ENCODE data around the gene OPN1MW3.
"Not testable (repeated sequence)": the region's sequence is repeated elsewhere in the genome, so short reads cannot be mapped to it uniquely, and the experiment has no call there.

Gene OPN1MW3

GRCh38 chrX:154257282-154257681 is at the start of gene OPN1MW3:
Gene OPN1MW3, plus strand, starts transcription at chrX:154257582. Its CDS starts 38 bp downstream, at chrX:154257620.
- not testable (repeated sequence) for DNase-seq (ENCODE audit: low read depth, low spot score)

GRCh38 chrX:154209670-154210418 is 47.5 kb upstream of the OPN1MW3 start:
- not testable (repeated sequence) for DNase-seq (ENCODE audit: low read depth, low spot score)

GRCh38 chrX:154211057-154211456 is 46.3 kb upstream of the OPN1MW3 start:
- not testable (repeated sequence) for DNase-seq (ENCODE audit: low read depth, low spot score)

- DNase-seq (ENCODE audit: low read depth, low spot score), result not testable (repeated sequence)
Observed at GRCh38 chrX:154211499-154211898, 45.9 kb upstream of the OPN1MW3 start.

DNA sequence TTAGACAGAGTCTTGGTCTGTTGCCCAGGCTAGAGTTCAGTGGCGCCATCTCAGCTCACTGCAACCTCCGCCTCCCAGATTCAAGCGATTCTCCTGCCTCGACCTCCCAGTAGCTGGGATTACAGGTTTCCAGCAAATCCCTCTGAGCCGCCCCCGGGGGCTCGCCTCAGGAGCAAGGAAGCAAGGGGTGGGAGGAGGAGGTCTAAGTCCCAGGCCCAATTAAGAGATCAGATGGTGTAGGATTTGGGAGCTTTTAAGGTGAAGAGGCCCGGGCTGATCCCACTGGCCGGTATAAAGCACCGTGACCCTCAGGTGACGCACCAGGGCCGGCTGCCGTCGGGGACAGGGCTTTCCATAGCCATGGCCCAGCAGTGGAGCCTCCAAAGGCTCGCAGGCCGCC is 37.9 kb upstream of the OPN1MW3 start, which contains the start of gene OPN1MW2:
TSS of gene OPN1MW2 (plus strand) at position 301 of the 400 bp plus-strand sequence. CDS start at position 361, 60 bp downstream.
- DNase-seq (ENCODE audit: low read depth, low spot score), result not testable (repeated sequence)

GRCh38 chrX:154225292-154225691 is 32.1 kb upstream of the OPN1MW3 start:
- DNase-seq (ENCODE audit: low read depth, low spot score), result not testable (repeated sequence)

GRCh38 chrX:154226706-154227105 is 30.7 kb upstream of the OPN1MW3 start:
- DNase-seq (ENCODE audit: low read depth, low spot score), result not testable (repeated sequence)

- not testable (repeated sequence) for DNase-seq (ENCODE audit: low read depth, low spot score)
Observed at GRCh38 chrX:154231443-154231842, 25.9 kb upstream of the OPN1MW3 start.

DNA sequence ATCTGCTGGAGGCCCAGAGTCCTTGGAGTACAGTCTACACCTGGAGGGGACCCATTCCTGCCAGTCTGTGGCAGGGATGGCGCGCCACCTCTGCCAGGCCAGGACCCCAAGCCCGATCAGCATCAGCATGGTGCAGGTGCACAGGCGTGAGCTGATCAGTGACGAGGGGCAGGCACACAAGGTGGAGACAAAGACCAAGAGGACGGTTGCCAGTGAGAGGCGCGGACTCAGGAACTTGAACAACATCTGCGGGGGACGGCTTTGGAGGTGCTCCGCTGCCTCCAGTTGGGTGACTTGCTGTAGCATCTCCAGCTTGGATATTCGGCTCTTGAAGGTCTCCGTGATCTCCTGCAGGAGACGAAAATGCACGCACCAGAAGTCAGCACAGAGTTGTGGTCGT is 23.8 kb upstream of the OPN1MW3 start:
- not testable (repeated sequence) for DNase-seq (ENCODE audit: low read depth, low spot score)

DNA sequence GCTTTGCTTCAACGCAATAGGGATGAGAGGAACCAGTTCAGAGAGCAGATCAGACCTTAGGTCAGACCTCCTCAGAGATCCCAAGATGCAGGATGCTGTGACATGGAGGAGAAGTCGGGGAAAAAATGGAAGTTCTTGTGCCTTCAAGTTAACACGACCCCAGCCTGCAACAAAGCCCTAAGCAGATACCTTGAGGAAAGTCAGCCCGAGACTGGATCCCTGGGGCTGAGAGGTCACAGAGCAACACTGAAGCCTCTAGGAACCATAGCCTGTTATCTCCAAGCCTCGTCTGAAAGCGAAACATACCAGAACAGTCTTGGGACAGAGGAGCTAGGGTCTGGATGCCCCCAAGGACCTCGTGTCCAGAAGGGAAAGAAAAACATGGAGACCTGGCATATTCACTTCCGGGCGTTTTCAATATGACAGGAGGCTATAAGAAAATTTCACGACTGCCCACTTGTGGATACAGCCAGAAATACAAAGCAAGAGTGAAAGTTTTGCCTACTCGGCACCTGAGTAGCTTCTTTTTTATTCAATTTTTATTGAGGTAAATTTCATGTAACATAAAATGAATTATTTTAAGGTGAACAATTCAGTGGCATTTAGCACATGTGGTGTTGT is 18.3 kb upstream of the OPN1MW3 start:
- not testable (repeated sequence) for DNase-seq (ENCODE audit: low read depth, low spot score)

GRCh38 chrX:154239982-154240503 is 17.3 kb upstream of the OPN1MW3 start:
- DNase-seq (ENCODE audit: low read depth, low spot score), result not testable (repeated sequence)

DNA sequence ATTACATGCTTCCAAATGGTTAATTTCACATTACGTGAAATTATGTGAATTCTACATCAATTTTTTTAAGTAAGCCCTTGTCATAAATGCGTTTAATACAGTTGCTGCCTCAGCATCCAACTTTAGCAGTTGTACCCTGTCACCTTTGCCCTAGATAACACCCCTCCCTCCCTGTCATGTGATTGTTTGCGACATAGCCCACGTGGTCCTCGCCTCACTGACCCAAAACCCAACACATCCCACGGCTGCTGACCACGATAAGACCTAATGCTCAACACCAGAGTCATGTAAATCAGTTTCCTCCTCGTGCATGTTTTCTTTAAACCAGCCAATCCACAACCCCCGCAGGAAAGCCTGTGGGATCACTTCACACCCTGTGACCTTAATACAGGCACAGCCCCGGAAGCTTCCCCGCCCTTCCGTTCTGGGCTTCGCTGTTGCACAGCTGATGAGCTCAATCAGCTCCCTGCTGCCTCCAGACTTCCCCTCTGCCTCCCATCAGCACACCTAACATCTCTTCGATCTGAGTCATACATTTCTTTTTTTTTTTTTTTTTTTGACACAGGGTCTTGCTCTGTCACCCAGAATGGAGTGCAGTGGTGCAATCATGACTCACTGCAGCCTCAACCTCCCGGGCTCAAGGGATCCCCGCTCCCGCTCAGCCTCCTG is 9.9 kb upstream of the OPN1MW3 start:
- not testable (repeated sequence) for DNase-seq (ENCODE audit: low read depth, low spot score)

- DNase-seq (ENCODE audit: low read depth, low spot score), result not testable (repeated sequence)
Observed at GRCh38 chrX:154248076-154248475, 9.3 kb upstream of the OPN1MW3 start.

DNA sequence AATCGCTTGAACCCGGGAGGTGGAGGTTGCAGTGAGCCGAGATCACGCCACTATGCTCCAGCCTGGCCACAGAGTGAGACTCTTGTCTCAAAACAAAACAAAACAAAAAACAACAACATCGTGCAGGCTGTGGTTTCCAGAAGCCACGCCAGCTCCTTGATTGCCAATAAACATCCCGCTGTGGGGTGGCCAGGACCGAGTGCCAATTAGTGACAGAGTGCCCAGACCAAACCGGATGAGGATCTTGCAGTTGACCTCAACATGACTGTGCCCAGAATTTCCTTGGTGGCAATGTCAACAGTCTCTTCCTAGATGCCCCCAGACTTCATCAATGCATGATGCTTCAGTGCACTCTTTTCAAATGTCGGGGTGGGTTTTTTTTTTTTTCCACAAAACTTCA is 1.3 kb downstream of the OPN1MW3 start:
- DNase-seq (ENCODE audit: low read depth, low spot score), result not testable (repeated sequence)

GRCh38 chrX:154263072-154263471 is 5.7 kb downstream of the OPN1MW3 start:
- not testable (repeated sequence) for DNase-seq (ENCODE audit: low read depth, low spot score)

- not testable (repeated sequence) for DNase-seq (ENCODE audit: low read depth, low spot score)
Observed at GRCh38 chrX:154269245-154269644, 11.9 kb downstream of the OPN1MW3 start.

GRCh38 chrX:154284489-154285338 is 27.3 kb downstream of the OPN1MW3 start:
- DNase-seq (ENCODE audit: low read depth, low spot score), result not testable (repeated sequence)

DNA sequence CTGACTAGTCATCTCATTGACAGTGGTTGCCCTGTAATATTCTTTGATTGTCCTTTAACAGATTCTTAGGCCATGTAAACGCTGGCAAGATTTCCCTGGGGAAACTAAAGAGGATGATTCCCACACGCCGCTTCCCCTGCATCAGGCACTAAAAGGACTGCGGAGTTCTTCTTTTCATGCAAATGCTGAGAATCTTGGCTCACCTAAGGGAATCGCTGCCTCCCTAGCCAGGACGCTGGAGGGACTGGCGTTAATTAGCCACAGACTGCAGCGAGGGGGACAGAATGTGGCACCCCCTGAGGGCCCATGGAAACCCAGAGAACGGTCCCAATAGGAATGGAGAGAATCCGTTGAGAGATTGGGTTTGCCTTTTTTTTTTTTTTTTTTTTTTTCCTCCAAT is 29.0 kb downstream of the OPN1MW3 start:
- not testable (repeated sequence) for DNase-seq (ENCODE audit: low read depth, low spot score)

DNA sequence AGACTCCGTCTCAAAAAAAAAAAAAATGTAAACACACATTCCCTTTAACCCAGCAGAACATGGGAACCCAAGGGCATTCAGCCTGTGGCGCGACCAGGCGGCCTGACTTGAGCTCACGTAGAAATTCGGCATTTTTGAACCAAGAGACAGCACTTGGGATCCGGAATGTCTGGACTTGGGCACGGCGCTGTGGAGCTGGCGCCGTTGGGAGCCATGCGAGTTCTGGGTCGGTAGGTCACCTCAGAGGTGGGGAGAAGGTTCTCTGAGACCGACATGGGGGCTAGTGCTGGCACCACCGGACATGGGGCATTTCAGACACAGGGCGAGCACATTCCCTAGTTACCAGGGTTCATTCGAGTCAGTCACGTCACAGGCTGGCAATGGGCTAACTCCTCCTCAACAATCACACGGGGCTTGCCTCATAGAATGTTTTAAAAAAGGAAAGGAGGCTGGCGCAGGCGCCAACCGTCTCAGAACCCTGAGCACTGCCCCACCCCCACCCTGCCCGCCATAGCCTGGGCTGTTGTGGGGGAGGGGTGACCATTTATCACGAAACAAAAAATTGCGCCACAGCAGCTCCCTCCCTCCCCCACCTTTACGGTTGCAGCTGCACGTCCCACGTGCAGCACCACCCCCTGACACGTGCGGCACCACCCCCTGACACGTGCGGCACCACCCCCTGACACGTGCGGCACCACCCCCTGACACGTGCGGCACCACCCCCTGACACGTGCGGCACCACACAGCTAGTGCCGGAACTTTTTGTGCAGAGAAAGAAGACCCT is 37.6 kb downstream of the OPN1MW3 start, which contains the start of gene TEX28:
TSS of gene TEX28 (minus strand) at position 334 of the 784 bp plus-strand sequence. CDS start 3,007 bp downstream, outside the sequence.
- DNase-seq (ENCODE audit: low read depth, low spot score), result no peak

Measured in astrocyte of the hippocampus (primary cell).